ENCODE data around the gene THOC2.

GRCh38 chrX:123562342-123563146 is 170.3 kb downstream of the THOC2 start:
- TF ChIP-seq YY1 (IDR thresholded peaks at IDR 0.05; ENCODE audit: insufficient read depth, insufficient read length) (no peak), ZNF274 (IDR thresholded peaks at IDR 0.05; ENCODE audit: low read depth, low read length) (no peak)
